HG03064 (cell line): Measurements from ENCODE around the gene SMG6.
"Not testable (repeated sequence)": the region's sequence is repeated elsewhere in the genome, so short reads cannot be mapped to it uniquely, and the experiment has no call there.

Experiments used
- ATAC-seq: cut with Tn5 transposase; IDR thresholded peaks from one replicate; pipeline ENCODE4 v1.9.1; 2021; ENCODE audit warnings: low read depth; ENCODE audit not compliant: unreplicated experiment

SMG6 gene

GRCh38 chr17:2264067-2264860 lies 39.3 kb downstream of the SMG6 start:
- ATAC-seq = no peak

GRCh38 chr17:2263183-2264066 lies 40.2 kb downstream of the SMG6 start:
- ATAC-seq = no peak

- no peak for ATAC-seq
Measured at GRCh38 chr17:2262135-2262587, 41.4 kb downstream of the SMG6 start.

GRCh38 chr17:2259769-2260536 lies 43.6 kb downstream of the SMG6 start:
- ATAC-seq = no peak

GRCh38 chr17:2258830-2259229 lies 44.8 kb downstream of the SMG6 start:
- ATAC-seq = not testable (repeated sequence)

GRCh38 chr17:2253768-2254406 lies 49.7 kb downstream of the SMG6 start:
- peak; percentile 89 for ATAC-seq

GRCh38 chr17:2253362-2253761 lies 50.2 kb downstream of the SMG6 start:
- ATAC-seq = no peak

GRCh38 chr17:2251098-2251497 lies 52.5 kb downstream of the SMG6 start:
- no peak for ATAC-seq

- no peak for ATAC-seq
Measured at GRCh38 chr17:2250140-2251095, 53.2 kb downstream of the SMG6 start.

GRCh38 chr17:2247005-2247404 lies 56.6 kb downstream of the SMG6 start:
- ATAC-seq = no peak

GRCh38 chr17:2244545-2245525 lies 58.8 kb downstream of the SMG6 start:
- no peak for ATAC-seq

GRCh38 chr17:2243953-2244352 lies 59.6 kb downstream of the SMG6 start:
- no peak for ATAC-seq

GRCh38 chr17:2241823-2242222 lies 61.8 kb downstream of the SMG6 start:
- ATAC-seq = no peak

- no peak for ATAC-seq
Measured at GRCh38 chr17:2240541-2240940, 63.0 kb downstream of the SMG6 start.

GRCh38 chr17:2239882-2240430 lies 63.6 kb downstream of the SMG6 start:
- ATAC-seq = peak; percentile 68

- ATAC-seq = no peak
Measured at GRCh38 chr17:2239170-2239551, 64.4 kb downstream of the SMG6 start.

- no peak for ATAC-seq
Measured at GRCh38 chr17:2238432-2239169, 65.0 kb downstream of the SMG6 start.
